Upper lobe of left lung (tissue), 4 donors: ENCODE data around the gene HMGN4.

ENCODE experiments used
- EP300 ChIP-seq, 4 donors: sonication (generic); formaldehyde crosslinking; IDR thresholded peaks; one replicate each; pipeline ENCODE4 v1.5.1; 2017; ENCODE audit warnings: antibody characterized with exemption in 4 of 4, control low read depth in 2 of 4
- POLR2A ChIP-seq, 4 donors: fragments of 450-650 bp; IDR thresholded peaks; one replicate each; pipeline ENCODE4 v1.5.1; 2016 to 2017; ENCODE audit warnings: antibody characterized with exemption in 4 of 4, mild to moderate bottlenecking in 2 of 4
- TF ChIP-seq, protein P1 (sequence below), 6 experiments: fragments of 450-650 bp in 4 of 6; fragments of 200-600 bp in 2 of 6; sonication (generic) in 2 of 6; IDR thresholded peaks; one replicate each; pipeline ENCODE4 v1.5.1; 2016 to 2019; ENCODE audit warnings: antibody characterized with exemption in 6 of 6

DNA sequence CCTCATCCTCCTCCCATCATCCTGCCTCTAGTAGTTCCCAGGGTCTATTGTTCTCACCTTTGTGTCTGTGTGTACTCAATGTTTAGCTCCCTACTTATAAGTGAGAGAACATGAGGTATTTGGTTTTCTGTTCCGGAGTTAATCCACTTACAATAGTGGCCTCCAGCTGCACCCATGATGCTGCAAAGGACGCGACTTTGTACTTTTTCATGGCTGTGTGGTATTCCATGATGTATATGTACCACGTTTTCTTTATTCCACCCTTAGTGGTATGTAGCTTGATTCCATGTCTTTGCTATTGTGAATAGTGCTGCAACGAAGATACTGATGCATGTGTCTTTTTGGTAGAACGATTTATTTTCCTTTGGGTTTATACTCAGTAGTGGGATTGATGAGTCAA is 40.1 kb downstream of the HMGN4 start:
- TF ChIP-seq, protein P1, sequence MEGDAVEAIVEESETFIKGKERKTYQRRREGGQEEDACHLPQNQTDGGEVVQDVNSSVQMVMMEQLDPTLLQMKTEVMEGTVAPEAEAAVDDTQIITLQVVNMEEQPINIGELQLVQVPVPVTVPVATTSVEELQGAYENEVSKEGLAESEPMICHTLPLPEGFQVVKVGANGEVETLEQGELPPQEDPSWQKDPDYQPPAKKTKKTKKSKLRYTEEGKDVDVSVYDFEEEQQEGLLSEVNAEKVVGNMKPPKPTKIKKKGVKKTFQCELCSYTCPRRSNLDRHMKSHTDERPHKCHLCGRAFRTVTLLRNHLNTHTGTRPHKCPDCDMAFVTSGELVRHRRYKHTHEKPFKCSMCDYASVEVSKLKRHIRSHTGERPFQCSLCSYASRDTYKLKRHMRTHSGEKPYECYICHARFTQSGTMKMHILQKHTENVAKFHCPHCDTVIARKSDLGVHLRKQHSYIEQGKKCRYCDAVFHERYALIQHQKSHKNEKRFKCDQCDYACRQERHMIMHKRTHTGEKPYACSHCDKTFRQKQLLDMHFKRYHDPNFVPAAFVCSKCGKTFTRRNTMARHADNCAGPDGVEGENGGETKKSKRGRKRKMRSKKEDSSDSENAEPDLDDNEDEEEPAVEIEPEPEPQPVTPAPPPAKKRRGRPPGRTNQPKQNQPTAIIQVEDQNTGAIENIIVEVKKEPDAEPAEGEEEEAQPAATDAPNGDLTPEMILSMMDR (IDR thresholded peaks at IDR 0.05): no peak
- TF ChIP-seq POLR2A (IDR thresholded peaks at IDR 0.05) (no peak), EP300 (IDR thresholded peaks at IDR 0.05) (no peak)
